ENCODE data around the gene FOXJ1.
A peak's percentile ranks its signal among the peaks of the same experiment; 100 is the strongest.

Gene FOXJ1

GRCh38 chr17:76104896-76105231 is 36.2 kb downstream of the FOXJ1 start:
- TF ChIP-seq, protein P1, sequence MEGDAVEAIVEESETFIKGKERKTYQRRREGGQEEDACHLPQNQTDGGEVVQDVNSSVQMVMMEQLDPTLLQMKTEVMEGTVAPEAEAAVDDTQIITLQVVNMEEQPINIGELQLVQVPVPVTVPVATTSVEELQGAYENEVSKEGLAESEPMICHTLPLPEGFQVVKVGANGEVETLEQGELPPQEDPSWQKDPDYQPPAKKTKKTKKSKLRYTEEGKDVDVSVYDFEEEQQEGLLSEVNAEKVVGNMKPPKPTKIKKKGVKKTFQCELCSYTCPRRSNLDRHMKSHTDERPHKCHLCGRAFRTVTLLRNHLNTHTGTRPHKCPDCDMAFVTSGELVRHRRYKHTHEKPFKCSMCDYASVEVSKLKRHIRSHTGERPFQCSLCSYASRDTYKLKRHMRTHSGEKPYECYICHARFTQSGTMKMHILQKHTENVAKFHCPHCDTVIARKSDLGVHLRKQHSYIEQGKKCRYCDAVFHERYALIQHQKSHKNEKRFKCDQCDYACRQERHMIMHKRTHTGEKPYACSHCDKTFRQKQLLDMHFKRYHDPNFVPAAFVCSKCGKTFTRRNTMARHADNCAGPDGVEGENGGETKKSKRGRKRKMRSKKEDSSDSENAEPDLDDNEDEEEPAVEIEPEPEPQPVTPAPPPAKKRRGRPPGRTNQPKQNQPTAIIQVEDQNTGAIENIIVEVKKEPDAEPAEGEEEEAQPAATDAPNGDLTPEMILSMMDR (IDR thresholded peaks at IDR 0.05; ENCODE audit: low read depth, low read length): no peak
- no peak for DNase-seq (ENCODE audit: low read depth, low spot score)
- H3K4me3 ChIP-seq (ENCODE audit: low read depth, low read length): no peak overlapping the region
- in situ Hi-C loops (cut with HindIII; ENCODE audit: low sequenced_read_pairs): no loop called here

DNA sequence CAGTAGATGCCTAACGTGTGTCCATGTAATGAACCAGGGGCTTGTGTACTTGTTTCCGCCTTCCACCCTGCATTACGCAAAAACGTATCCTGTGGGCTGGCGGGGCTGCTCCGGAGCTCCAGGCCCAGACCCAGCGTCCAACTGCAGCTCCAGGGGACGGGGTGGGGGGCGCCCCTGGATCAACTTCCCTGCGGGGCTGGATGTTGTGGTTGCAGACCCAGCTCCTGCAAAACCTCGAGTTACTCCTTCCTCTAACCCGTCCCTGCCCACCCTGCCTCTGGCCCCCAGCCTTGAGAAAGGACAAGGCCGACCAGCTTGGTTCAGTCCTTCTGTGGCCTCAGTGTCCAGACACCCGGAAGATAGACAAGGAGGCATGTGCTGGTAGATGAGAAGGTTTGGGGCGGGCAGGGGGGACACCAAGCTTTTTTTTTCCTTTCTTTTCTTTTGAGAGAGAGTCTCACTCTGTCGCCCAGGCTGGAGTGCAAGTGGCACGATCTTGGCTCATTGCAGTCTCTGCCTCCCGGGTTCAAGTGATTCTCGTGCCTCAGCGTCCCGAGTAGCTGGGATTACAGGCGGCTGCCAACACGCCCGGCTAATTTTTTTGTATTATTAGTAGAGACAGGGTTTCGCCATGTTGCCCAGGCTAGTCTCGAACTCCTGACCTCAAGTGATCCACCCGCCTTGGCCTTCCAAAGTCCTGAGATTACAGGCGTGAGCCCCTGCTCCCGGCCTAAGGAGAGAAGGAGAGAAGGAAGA is 36.7 kb downstream of the FOXJ1 start:
- TF ChIP-seq, protein P1 (IDR thresholded peaks at IDR 0.05; ENCODE audit: low read depth, low read length): no peak
- in situ Hi-C loops (cut with HindIII; ENCODE audit: low sequenced_read_pairs): no loop called here
- no peak for DNase-seq (ENCODE audit: low read depth, low spot score)
- peak overlapping the region; percentile 92 for H3K4me3 ChIP-seq (ENCODE audit: low read depth, low read length)

GRCh38 chr17:76103274-76104139 is 37.5 kb downstream of the FOXJ1 start, which contains the start of gene EXOC7:
EXOC7 (minus strand) TSS chr17:76103787; CDS start chr17:76103692, 95 bp downstream.
- TF ChIP-seq, protein P1 (IDR thresholded peaks at IDR 0.05; ENCODE audit: low read depth, low read length): no peak
- in situ Hi-C loops (cut with HindIII; ENCODE audit: low sequenced_read_pairs): no loop called here
- peak; percentile 92 for DNase-seq (ENCODE audit: low read depth, low spot score)
- peak within 1 kb of the TSS; percentile 92 for H3K4me3 ChIP-seq (ENCODE audit: low read depth, low read length)

DNA sequence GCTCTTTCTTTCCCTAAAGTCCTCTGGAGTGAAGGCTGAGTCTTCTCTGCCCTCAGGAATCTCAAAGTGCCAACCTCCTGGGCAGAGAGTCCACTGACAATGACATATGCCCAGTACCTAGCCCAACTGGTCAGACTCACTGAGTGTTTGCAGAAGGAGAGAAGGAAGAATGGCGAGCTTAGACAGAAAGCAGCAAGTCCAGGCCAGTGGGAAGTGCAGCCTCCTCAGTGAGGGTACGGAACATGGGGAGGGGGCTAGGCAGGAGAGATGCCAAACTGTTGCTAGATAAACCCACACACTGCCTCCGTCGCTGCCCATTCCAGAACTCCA is 38.1 kb downstream of the FOXJ1 start:
- peak overlapping the region; percentile 92 for H3K4me3 ChIP-seq (ENCODE audit: low read depth, low read length)
- TF ChIP-seq, protein P1 (IDR thresholded peaks at IDR 0.05; ENCODE audit: low read depth, low read length): no peak
- no peak for DNase-seq (ENCODE audit: low read depth, low spot score)
- in situ Hi-C loops (cut with HindIII; ENCODE audit: low sequenced_read_pairs): no loop called here

DNA sequence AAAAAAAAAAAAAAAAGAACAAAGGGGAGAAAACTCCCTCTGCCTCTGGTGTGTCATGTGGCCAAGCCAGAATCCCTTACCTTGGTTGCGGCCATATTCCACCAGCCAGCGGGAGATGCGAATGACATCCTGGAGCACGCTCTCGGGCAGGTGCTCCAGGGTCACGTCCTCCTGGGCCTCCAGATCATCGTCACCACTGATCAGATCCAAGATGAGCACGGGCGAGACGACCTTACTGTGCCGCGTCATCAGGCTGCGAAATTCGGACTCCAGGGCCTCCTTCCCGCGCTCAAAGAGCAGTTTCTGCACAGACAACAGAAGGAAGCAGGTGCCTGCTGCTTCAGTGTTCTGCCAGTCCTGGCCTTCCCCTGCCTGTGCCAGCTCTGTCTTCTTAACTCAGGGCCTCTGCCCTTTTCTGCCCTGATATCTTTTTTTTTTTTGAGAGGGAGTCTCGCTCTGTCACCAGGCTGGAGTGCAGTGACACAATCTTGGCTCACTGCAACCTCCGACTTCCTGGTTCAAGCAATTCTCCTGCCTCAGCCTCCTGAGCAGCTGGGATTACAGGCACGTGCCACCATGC is 43.2 kb downstream of the FOXJ1 start:
- TF ChIP-seq, protein P1 (IDR thresholded peaks at IDR 0.05; ENCODE audit: low read depth, low read length): no peak
- DNase-seq (ENCODE audit: low read depth, low spot score): no peak
- no peak overlapping the region for H3K4me3 ChIP-seq (ENCODE audit: low read depth, low read length)
- in situ Hi-C loops (cut with HindIII; ENCODE audit: low sequenced_read_pairs): no loop called here

DNA sequence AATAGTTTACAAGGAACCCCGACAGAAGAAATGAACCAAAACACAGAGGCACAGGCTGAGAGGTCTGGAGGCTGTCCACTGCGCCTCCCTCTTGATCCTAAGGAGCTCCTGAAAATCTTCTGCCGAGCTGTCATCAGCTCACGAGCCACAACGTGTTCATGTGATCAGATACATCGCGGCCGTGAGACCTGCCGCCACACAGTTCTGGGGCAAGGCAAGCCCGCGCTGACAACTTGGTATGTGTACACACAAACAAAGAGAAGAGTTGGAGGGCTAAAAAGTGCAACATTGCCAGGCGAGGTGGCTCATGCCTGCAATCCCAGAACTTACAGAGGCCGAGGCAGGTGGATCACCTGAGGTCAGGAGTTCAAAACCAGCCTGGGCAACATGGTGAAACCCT is 45.1 kb downstream of the FOXJ1 start:
- in situ Hi-C loops (cut with HindIII; ENCODE audit: low sequenced_read_pairs): no loop called here
- DNase-seq (ENCODE audit: low read depth, low spot score): no peak
- TF ChIP-seq, protein P1 (IDR thresholded peaks at IDR 0.05; ENCODE audit: low read depth, low read length): no peak
- no peak overlapping the region for H3K4me3 ChIP-seq (ENCODE audit: low read depth, low read length)
